Measurements from ENCODE around the gene ALDH3B2. TPM values are rescaled to one million over a fixed set of nuclear protein-coding genes. Genes with fewer than 3 reads are reported as not detected.
"Not testable (repeated sequence)": the region's sequence is repeated elsewhere in the genome, so short reads cannot be mapped to it uniquely, and the experiment has no call there.

The ALDH3B2 gene, protein sequence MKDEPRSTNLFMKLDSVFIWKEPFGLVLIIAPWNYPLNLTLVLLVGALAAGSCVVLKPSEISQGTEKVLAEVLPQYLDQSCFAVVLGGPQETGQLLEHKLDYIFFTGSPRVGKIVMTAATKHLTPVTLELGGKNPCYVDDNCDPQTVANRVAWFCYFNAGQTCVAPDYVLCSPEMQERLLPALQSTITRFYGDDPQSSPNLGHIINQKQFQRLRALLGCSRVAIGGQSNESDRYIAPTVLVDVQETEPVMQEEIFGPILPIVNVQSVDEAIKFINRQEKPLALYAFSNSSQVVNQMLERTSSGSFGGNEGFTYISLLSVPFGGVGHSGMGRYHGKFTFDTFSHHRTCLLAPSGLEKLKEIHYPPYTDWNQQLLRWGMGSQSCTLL
- not detected in 2 replicates for total RNA-seq (2014; rRNA removed; shearing (Covaris generic))

DNA sequence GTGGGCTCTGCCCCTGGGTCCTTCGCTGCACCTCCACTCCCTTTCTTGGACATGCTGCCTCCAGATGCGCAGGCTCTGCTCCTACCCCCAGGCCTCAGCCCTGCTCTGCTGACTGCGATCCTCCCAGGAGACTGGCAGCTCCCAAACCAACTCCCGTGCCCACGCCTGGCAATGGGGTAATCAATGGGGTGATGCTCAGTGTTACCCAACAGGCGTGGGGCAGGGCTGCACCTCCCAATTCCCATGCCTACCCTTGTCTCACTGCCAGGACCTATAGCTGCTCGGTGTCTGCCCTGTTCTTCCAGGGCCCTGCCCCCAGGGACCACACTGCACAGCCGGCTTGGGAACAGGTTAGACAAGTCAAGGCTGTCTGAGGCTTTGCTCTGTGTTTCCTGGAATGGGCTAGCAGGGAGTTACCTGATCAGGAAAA lies at the start of gene ALDH3B2:
Gene ALDH3B2, minus strand, starts transcription at position 182 of the 430 bp plus-strand sequence. CDS start 7,688 bp downstream, outside the sequence.
- no peak for DNase-seq (ENCODE audit: low spot score)
- in situ Hi-C loops (cut with HindIII; ENCODE audit: low sequenced_read_pairs), result no loop called here

DNA sequence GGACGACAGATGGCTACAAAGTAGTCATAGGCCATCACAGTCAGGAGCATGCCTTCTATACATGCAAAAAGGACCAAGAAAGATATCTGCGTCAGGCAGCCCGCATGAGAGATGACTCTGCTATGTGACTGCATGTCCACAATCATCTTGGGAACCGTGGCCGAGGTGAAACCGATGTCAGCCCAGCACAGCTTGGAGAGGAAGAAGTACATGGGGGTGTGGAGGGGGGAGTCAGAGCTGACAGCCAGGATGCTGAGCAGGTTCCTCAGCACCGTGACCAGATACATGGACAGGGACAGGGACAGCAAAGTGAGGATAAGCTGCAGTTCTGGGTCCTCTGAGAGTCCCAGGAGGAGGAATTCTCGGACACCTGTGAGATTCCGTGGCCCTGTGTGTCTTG lies 48.6 kb upstream of the ALDH3B2 start:
- in situ Hi-C loops (cut with HindIII; ENCODE audit: low sequenced_read_pairs), result not testable (repeated sequence)

DNA sequence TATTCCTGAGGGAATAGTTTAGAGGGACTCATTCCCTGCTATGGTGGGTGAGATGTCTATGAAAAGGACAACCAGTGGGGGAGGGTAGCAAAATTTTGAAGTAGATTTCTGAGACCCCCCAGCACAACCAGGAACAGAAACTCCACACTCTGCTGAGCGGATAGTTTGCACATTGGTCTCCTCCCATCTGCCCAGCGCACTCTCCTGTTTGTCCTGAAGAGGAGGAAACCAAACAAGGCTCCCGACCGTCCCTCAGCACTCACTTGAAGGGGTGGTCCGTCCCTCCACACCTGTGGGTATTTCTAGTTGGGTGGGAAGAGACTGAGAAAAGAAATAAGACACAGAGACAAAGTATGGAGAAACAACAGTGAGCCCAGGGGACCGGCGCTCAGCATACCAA lies 41.8 kb upstream of the ALDH3B2 start:
- in situ Hi-C loops (cut with HindIII; ENCODE audit: low sequenced_read_pairs); DNase-seq (ENCODE audit: low spot score): not testable (repeated sequence)

More for the DNA sequence above, 48.6 kb upstream of the ALDH3B2 start:
- not testable (repeated sequence) for DNase-seq (ENCODE audit: low spot score)

DNA sequence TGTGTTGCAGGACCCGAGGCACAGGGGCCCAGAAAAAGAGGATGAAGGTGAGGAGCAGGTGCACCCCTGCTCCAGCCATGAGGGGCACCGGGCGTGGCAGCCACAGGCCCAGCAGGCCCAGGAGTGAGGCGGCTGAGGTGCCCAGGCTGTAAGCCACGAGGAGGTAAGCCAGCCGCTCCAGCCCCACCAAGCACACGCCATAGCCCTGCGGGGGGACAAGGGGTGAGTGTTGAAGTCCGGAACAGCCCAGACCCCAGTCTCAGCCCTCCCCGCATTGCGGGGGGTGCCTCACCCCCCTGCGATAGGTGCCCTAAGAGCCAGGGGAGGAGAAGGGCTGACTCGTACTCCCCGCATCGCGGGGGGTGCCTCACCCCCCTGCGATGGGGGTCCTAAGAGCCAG lies 41.4 kb upstream of the ALDH3B2 start:
- in situ Hi-C loops (cut with HindIII; ENCODE audit: low sequenced_read_pairs); DNase-seq (ENCODE audit: low spot score): not testable (repeated sequence)

DNA sequence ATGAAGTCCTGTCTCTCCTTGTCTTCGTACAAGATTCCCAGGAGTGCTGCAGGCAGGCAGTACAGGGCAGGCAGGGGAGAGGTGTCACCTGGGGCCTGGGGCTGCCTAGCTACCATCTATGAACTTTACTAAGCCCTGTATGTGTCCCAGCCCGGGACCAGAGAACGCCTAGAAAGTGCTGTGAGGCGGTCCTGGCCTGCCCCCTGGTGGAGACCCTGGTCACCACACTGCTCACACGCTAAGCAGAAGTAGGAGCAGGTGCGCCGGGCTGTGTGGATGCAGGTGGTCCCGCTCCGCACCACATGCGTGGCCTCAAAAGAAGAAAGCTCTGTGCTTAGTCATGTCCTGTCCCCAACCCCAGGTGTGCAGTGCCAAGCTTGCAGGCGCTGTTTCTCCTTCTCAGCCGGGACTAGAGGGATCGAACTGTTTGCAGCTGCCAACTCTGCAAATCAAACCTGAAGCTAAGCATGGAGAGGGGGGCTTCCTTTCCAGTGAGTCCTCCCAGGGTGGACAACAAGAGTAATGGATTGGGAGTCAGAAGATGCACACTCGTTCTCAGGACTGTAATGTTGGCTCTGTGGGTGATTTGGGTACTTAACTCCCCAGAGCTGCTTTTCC lies 39.6 kb upstream of the ALDH3B2 start:
- DNase-seq (ENCODE audit: low spot score); in situ Hi-C loops (cut with HindIII; ENCODE audit: low sequenced_read_pairs): not testable (repeated sequence)

DNA sequence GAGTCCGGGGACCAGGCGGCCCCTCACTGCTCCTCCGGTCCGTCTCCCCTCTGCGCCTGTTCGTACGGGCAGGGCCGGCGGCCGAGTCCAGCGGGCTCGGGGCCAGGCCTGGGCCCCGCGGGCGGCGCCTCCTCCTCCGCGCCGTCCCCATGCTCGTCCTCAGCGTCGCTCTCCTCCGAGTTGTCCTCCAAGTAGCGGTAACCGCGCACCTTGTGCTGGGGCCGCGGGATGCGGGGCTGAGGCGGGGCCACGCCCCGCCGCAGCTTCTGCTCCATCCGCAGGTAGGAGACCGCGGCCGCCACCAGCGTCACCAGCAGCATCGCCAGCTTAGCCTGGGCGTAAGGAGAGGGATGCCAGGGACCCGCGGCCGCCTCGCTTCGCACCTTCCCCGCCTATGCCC lies 37.3 kb upstream of the ALDH3B2 start:
- DNase-seq (ENCODE audit: low spot score); in situ Hi-C loops (cut with HindIII; ENCODE audit: low sequenced_read_pairs): not testable (repeated sequence)

DNA sequence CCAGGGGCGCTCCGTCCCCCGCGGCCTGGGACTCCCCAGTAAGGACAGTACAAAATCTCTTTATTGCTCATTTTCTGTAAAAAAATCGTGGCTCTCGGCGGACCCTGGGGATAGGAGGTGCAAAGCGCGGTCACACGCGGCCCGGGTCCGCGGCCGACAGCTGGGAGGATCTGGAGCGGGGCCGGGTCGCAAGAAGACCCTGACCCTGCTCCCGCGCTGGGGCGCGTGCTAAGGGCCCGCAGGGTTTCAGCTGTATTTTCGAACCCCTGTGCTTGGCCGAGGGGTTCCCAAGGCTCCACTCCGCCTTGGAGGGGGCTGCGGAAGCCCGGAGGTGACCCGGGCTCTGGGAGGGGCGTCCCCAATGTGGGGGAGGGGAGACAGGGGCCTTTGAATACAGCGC lies 36.8 kb upstream of the ALDH3B2 start:
- DNase-seq (ENCODE audit: low spot score); in situ Hi-C loops (cut with HindIII; ENCODE audit: low sequenced_read_pairs): not testable (repeated sequence)

DNA sequence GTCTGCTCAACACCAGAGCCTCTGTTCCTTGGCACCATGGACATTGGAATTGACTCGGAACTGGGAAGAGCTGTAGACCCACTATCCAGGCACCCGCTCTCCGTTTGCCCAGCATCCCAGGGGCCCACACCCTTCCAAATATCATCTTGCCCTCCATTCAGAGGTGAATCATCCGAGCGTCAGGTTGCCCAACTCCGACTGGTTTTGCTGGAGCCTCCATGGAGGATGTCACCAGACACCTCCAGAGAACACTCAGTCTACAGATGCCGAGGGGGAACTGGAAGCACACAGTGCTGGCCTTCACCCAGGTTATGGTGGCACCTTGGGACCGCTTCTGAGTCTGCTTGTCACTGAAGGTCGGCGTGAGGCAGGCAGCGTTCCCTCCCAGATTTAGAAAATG lies 35.4 kb upstream of the ALDH3B2 start:
- DNase-seq (ENCODE audit: low spot score); in situ Hi-C loops (cut with HindIII; ENCODE audit: low sequenced_read_pairs): not testable (repeated sequence)

DNA sequence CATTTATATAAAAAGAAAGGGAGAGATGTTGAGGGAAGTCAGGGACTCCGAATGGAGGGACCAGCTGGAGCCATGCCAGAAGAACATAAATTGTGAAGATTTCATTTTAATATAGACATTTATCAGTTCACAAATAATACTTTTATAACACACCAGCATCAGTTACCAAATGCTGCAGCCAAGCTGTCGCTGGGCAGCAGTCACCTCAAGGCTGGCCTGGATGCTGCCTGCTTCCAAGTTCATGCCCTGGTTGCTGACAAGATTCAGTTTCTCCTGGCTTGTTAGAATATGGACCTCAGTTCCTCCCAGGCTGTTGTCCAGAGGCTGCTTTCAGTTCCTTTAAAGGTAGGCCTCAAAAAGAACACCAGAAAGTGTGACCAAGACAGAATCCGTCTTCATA lies 30.8 kb upstream of the ALDH3B2 start:
- DNase-seq (ENCODE audit: low spot score), result no peak
- in situ Hi-C loops (cut with HindIII; ENCODE audit: low sequenced_read_pairs), result no loop called here

DNA sequence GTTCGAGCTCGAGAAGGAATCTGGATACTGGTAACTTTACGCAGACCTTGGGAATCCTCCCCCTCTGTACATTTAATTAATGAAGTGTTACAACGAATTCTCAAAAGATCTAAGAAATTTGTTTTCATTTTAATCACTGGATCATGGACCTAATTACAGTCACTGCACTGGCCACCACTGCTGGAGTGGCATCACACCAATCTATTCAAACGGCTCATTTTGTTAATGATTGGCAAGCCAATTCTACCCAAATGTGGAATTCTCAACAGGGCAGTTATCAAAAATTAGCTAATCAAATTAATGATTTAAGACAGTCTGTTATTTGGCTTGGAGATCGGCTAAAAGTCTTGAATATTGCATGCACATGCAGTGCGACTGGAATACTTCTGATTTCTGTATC lies 30.1 kb upstream of the ALDH3B2 start:
- DNase-seq (ENCODE audit: low spot score), result no peak
- in situ Hi-C loops (cut with HindIII; ENCODE audit: low sequenced_read_pairs), result no loop called here

DNA sequence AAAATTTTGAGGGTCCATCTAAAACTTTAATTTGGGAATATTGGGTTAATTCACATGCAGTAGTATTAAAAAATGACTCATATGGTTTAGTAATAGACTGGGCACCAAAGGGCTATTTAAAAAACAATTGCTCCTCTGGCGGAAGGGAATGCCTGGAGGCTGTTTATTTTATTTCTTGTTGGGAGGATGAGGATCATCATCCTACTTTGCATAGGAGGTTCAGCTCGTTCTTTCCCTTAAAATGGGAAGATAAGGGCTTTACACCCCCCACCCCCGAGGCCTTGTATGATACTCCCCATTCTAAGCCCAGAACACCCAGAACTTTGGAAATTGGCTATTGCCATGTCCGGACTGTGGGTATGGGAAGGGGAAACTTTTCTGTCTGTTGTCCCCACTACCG lies 29.3 kb upstream of the ALDH3B2 start:
- DNase-seq (ENCODE audit: low spot score); in situ Hi-C loops (cut with HindIII; ENCODE audit: low sequenced_read_pairs): not testable (repeated sequence)

DNA sequence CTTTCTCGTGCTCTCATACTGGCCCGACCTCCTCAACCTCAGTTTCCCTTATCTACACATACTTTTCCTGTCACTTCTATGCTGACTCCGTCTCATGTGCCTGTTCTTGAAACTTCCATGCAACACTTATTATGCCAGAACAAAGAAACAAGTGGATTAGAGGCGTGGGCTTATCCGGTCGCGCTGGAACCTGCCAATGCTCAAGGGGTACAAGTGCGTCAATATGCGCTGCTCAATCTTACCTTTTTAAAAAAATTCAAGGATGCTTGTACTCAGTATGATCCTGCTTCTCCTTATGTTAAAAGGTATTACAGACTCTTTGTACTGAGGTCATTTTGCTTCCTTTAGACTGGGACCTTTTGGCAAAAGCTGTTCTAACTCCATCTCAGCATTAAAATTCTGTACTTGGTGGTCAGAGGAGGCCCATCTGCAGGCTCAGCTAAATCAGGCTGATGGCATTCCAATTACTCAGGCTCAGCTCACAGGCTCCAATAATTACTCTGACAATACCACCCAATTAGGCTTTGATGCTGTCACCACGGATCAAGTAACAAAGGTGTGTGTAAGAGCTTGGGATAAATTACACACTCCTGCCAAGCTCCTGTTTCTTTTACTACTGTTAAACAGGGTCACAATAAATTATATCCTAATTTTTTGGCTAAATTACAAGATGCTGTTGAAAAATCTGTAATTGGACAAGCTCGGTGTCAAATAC lies 26.3 kb upstream of the ALDH3B2 start:
- in situ Hi-C loops (cut with HindIII; ENCODE audit: low sequenced_read_pairs), result no loop called here
- no peak for DNase-seq (ENCODE audit: low spot score)

DNA sequence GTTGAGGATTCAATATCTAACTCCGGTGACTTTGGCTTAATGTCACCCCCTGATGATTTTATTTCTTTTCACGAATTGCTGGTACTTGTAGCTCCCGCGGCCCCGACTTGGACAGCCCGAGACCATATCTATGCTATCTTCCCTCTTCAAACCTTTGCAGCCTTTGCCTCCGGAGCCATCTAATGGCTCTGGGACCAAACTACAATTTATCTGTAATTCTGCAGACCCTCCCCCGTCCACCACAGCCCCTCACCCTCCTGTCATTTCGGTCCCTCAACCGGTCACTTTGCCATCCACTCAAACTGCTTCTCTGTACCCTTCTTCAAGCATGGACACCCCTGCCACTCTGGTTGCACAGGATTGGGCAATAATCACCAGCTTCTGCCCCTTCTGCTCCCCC lies 25.7 kb upstream of the ALDH3B2 start:
- in situ Hi-C loops (cut with HindIII; ENCODE audit: low sequenced_read_pairs), result no loop called here
- no peak for DNase-seq (ENCODE audit: low spot score)

DNA sequence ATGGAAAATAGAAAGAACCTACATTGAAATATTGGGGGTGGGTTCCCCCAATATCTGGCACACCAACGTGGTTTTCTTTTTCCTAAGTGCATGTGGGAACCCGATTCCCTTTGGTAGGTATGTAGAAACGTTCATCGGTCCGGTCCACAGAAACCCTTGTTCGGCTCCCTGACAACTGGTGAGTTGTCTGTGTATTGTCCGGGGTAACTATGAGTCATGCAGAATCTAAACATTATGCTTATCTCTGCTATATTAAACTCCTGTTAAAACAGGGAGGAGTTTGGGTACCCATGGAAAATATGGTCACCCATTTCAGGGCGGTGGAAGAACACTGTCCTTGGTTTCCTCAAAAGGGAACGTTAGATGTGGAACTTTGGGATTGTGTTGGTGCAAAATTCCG lies 25.1 kb upstream of the ALDH3B2 start:
- DNase-seq (ENCODE audit: low spot score), result no peak
- in situ Hi-C loops (cut with HindIII; ENCODE audit: low sequenced_read_pairs), result no loop called here

DNA sequence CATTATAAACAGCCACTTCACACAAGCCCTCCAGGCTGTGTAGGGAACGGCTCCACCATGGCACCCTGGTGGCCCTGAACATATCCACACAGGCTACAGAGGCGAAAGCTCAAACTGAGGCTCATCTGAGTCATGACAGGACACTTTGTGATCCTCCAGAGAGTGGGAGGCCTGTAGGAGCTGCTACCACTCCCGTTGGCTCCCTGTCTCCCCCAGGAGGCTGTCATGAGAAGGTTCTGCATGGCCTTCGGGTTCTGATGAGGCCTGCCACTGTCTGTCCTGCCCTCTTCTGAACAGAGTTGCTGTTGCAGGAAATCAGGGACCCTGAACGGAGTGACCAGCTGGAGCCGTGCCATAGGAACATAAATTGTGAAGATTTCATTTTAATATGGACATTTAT lies 23.8 kb upstream of the ALDH3B2 start:
- no peak for DNase-seq (ENCODE audit: low spot score)
- in situ Hi-C loops (cut with HindIII; ENCODE audit: low sequenced_read_pairs), result no loop called here

DNA sequence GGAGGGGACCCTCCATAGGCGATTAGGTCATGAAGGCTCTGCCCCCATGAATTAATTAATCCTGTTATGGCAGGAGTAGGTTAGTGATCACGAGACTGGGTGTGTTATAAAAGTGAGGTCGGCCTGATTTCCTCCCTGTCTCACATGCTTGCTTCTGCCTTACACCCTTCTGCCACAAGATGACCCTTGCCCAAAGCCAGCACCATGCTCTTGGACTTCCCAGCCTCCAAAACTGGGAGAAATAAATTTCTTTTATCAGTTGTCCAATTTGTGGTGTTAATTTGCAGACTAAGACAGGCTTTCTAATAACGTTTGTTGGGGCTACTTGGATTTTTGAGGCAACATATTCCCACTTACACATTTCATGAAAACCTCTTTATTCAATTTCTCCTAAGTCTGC lies 23.4 kb upstream of the ALDH3B2 start:
- DNase-seq (ENCODE audit: low spot score), result no peak
- in situ Hi-C loops (cut with HindIII; ENCODE audit: low sequenced_read_pairs), result no loop called here

DNA sequence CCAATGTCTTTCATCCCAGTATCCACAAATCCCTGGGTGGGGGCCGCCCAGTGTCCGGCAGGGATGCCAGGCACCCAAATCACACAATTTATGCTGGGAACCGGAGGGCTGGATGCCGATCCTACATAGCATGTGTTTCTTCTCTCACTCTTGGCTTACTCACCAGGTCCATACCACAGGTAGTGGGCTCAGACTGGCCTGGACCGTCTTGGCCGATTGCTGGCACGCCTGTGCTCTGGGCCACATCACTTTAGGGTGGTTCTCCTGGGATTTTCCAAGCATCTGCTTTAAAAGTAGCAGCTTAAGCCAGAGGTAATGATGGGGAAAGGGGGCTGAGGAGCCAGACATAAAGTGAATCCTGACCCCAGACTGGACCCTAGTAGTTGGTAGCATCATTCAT lies 22.6 kb upstream of the ALDH3B2 start:
- in situ Hi-C loops (cut with HindIII; ENCODE audit: low sequenced_read_pairs), result no loop called here
- no peak for DNase-seq (ENCODE audit: low spot score)

DNA sequence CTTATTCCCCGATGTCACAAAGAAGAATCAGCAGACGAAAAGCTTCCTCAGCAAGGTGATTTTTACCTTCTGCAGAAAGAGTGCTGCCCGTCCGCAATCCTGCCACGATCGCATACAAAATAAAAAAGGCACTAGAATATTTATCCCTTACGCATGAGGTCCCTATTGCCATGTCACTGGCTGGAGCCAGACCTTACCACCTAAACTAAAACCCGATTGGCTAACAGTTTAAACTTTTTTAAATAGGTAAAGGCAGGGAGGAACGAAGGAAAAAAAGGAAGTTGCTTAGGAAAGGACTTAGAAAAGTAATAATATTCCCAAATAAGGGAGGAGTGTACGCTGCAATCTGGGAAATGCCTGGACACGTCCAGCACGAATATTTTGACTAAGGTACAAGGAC lies 21.2 kb upstream of the ALDH3B2 start:
- no peak for DNase-seq (ENCODE audit: low spot score)
- in situ Hi-C loops (cut with HindIII; ENCODE audit: low sequenced_read_pairs), result no loop called here

DNA sequence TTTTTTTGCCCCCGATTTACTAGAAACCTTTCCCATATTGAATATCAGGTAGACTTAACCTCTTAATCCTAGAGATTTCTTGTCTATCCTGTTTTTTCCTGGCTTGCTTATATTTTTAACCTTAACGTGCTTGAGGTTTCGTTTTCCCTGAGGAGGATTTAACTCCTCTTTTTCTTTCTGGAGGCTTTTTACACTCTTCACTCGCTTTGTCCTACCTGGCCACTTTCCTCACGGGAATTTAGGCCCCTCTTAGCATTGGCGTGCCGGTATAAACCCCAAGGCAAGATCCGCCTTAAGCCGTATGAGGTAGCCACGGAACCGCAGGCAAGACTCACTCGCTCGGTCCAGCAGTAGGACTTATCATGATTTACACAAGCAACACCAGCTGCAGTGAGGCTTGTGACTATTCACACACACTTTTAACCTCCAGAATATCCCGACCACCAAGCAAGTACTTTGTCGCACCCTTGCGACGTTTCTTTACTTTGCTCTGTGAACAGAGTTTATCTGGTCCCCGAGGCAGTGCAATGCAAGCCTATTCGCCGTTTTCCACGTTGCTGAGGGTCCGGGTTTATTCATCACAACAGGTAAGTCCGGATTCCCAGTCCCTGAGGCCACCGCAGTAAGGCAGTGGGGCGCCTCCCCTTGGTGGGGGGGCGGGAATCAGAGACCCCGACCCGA lies 20.6 kb upstream of the ALDH3B2 start:
- no peak for DNase-seq (ENCODE audit: low spot score)
- in situ Hi-C loops (cut with HindIII; ENCODE audit: low sequenced_read_pairs), result no loop called here

Measured in G401 (cell line).